Measurements from ENCODE around the gene KDM3A.

GRCh38 chr2:86398500-86399474, 42.4 kb upstream of the KDM3A start:
- no peak for TF ChIP-seq CTCF (IDR thresholded peaks at IDR 0.05)
- TF ChIP-seq POLR2A (IDR thresholded peaks at IDR 0.05), result no peak
